H9 (cell line): ENCODE data around the gene TENM3. TPM values are rescaled to one million over a fixed set of nuclear protein-coding genes. Genes with fewer than 3 reads are reported as not detected.

Experiments
- DNase-seq: peaks from one replicate; pipeline ENCODE4 v3.0.0-alpha.2; 2017
- H2AFZ ChIP-seq: one replicate; pipeline ENCODE4 v1.6.1; 2013; ENCODE audit warnings: mild to moderate bottlenecking, low read length, control low read depth, moderate library complexity
- H2AK5ac ChIP-seq: 2 replicates; pipeline ENCODE4 v1.6.1; 2013; ENCODE audit warnings: low read length, control low read depth, mixed read lengths; ENCODE audit not compliant: insufficient read length
- H2BK120ac ChIP-seq: one replicate; pipeline ENCODE4 v1.6.1; 2013; ENCODE audit warnings: low read depth, mild to moderate bottlenecking, low read length, control low read depth, inconsistent platforms; ENCODE audit not compliant: poor library complexity, severe bottlenecking
- H2BK12ac ChIP-seq: 2 replicates; pipeline ENCODE4 v1.6.1; 2013; ENCODE audit warnings: low read length, control low read depth, mixed read lengths, low read depth; ENCODE audit not compliant: insufficient read length
- H2BK15ac ChIP-seq: 2 replicates; pipeline ENCODE4 v1.6.1; 2013; ENCODE audit warnings: low read depth, low read length, control low read depth
- H2BK20ac ChIP-seq: one replicate; pipeline ENCODE4 v1.6.1; 2013; ENCODE audit warnings: low read depth, mild to moderate bottlenecking, low read length, control low read depth, inconsistent platforms; ENCODE audit not compliant: poor library complexity, severe bottlenecking
- H2BK5ac ChIP-seq: 2 replicates; pipeline ENCODE4 v1.6.1; 2013; ENCODE audit warnings: low read length, control low read depth, mixed read lengths; ENCODE audit not compliant: insufficient read length
- H3K14ac ChIP-seq: 2 replicates; pipeline ENCODE4 v1.6.1; 2013; ENCODE audit warnings: low read length, control low read depth; ENCODE audit not compliant: insufficient read depth
- H3K18ac ChIP-seq: 2 replicates; pipeline ENCODE4 v1.6.1; 2013; ENCODE audit warnings: low read depth, mild to moderate bottlenecking, mixed read lengths, low read length, control low read depth; ENCODE audit not compliant: insufficient read length
- H3K23ac ChIP-seq: 2 replicates; pipeline ENCODE4 v1.6.1; 2013; ENCODE audit warnings: low read length, control low read depth, mixed read lengths, low read depth; ENCODE audit not compliant: insufficient read length
- H3K23me2 ChIP-seq: 2 replicates; pipeline ENCODE4 v1.6.1; 2013; ENCODE audit warnings: low read depth, mild to moderate bottlenecking, mixed read lengths, low read length, control low read depth; ENCODE audit not compliant: insufficient read length, poor library complexity, severe bottlenecking
- H3K27ac ChIP-seq: 2 replicates; pipeline ENCODE4 v1.5.1; 2013; ENCODE audit warnings: low read length, control low read depth, mixed read lengths, low read depth; ENCODE audit not compliant: insufficient read length
- H3K27me3 ChIP-seq: 2 replicates; pipeline ENCODE4 v1.6.1; 2013; ENCODE audit warnings: low read length, control low read depth, inconsistent platforms; ENCODE audit not compliant: insufficient read depth
- H3K4ac ChIP-seq: 2 replicates; pipeline ENCODE4 v1.6.1; 2013; ENCODE audit warnings: low read depth, mild to moderate bottlenecking, control low read depth, inconsistent platforms, low read length, moderate library complexity
- H3K4me1 ChIP-seq: 2 replicates; pipeline ENCODE4 v1.6.1; 2013; ENCODE audit warnings: low read length, control low read depth, inconsistent platforms; ENCODE audit not compliant: insufficient read depth
- H3K4me2 ChIP-seq: 2 replicates; pipeline ENCODE4 v1.6.1; 2013; ENCODE audit warnings: low read length, control low read depth, mixed read lengths; ENCODE audit not compliant: insufficient read length, insufficient read depth
- H3K56ac ChIP-seq: 2 replicates; pipeline ENCODE4 v1.6.1; 2013; ENCODE audit warnings: low read depth, mild to moderate bottlenecking, mixed read lengths, low read length, control low read depth; ENCODE audit not compliant: insufficient read length
- H3K79me1 ChIP-seq: 2 replicates; pipeline ENCODE4 v1.6.1; 2013; ENCODE audit warnings: low read depth, mild to moderate bottlenecking, moderate library complexity, low read length, control low read depth, inconsistent platforms; ENCODE audit not compliant: insufficient read depth, poor library complexity, severe bottlenecking
- H3K79me2 ChIP-seq: 2 replicates; pipeline ENCODE4 v1.6.1; 2013; ENCODE audit warnings: low read length, control low read depth, inconsistent platforms; ENCODE audit not compliant: insufficient read depth
- H3K9ac ChIP-seq: 2 replicates; pipeline ENCODE4 v1.6.1; 2013; ENCODE audit warnings: low read length, control low read depth, mixed read lengths; ENCODE audit not compliant: insufficient read length; ENCODE audit errors: extremely low read depth
- H3K9me3 ChIP-seq: one replicate; pipeline ENCODE4 v1.6.1; 2013; ENCODE audit warnings: low read depth, low read length, inconsistent platforms; ENCODE audit not compliant: control insufficient read depth
- H3T11ph ChIP-seq: one replicate; pipeline ENCODE4 v1.6.1; 2013; ENCODE audit warnings: mild to moderate bottlenecking, low read length, control low read depth, inconsistent platforms
- H4K20me1 ChIP-seq: one replicate; pipeline ENCODE4 v1.6.1; 2013; ENCODE audit not compliant: control insufficient read depth, insufficient read length, insufficient read depth
- H4K5ac ChIP-seq: 2 replicates; pipeline ENCODE4 v1.6.1; 2013; ENCODE audit warnings: low read depth, mild to moderate bottlenecking, mixed read lengths, low read length, control low read depth; ENCODE audit not compliant: insufficient read length
- H4K8ac ChIP-seq: replicated peaks from 2 replicates; pipeline ENCODE4 v1.6.1; 2013; ENCODE audit warnings: low read length, control low read depth, mixed read lengths, low read depth; ENCODE audit not compliant: insufficient read length
- H4K91ac ChIP-seq: 2 replicates; pipeline ENCODE4 v1.6.1; 2013; ENCODE audit warnings: low read depth, mild to moderate bottlenecking, moderate library complexity, mixed read lengths, low read length, control low read depth; ENCODE audit not compliant: insufficient read length
- H3K27ac Mint-ChIP-seq, 3 experiments: 2 replicates in 2 of 3; 3 replicates in 1 of 3; pipeline ENCODE4 v1.8.0; 2020 to 2021; ENCODE audit warnings: mixed read lengths in 3 of 3, mild to moderate bottlenecking in 1 of 3, moderate library complexity in 1 of 3
- H3K27me3 Mint-ChIP-seq: 2 replicates; pipeline ENCODE4 v1.8.0; 2021; ENCODE audit warnings: low read depth, mild to moderate bottlenecking, moderate library complexity, mixed read lengths
- H3K36me3 Mint-ChIP-seq, 3 experiments: 2 replicates in 2 of 3; 3 replicates in 1 of 3; pipeline ENCODE4 v1.8.0; 2020 to 2021; ENCODE audit warnings: low read depth in 3 of 3, mixed read lengths in 3 of 3; ENCODE audit not compliant: insufficient read depth in 1 of 3
- H3K4me1 Mint-ChIP-seq, 2 experiments: 2 replicates each; pipeline ENCODE4 v1.8.0; 2020; ENCODE audit warnings: mixed read lengths in 2 of 2
- H3K4me3 Mint-ChIP-seq, 2 experiments: 2 replicates in 1 of 2; 3 replicates in 1 of 2; pipeline ENCODE4 v1.8.0; 2020 to 2021; ENCODE audit warnings: mild to moderate bottlenecking in 2 of 2, mixed read lengths in 2 of 2, moderate library complexity in 1 of 2
- H3K9me3 Mint-ChIP-seq, 2 experiments: 2 replicates in 1 of 2; 3 replicates in 1 of 2; pipeline ENCODE4 v1.8.0; 2020; ENCODE audit warnings: mild to moderate bottlenecking in 2 of 2, mixed read lengths in 2 of 2, moderate library complexity in 1 of 2
- WGBS: extraction: QIAGEN DNeasy Blood & Tissue Kit; methylation state at CpG from one replicate; pipeline ENCODE4 v1.1.7; 2013; ENCODE audit warnings: missing lambda C conversion rate, low lambda C conversion rate, mixed read lengths; ENCODE audit not compliant: insufficient read length; ENCODE audit errors: extremely low coverage; 5-methylcytosine and 5-hydroxymethylcytosine counted together
- total RNA-seq: library from RNA; stranded (reverse); gene quantifications from 2 replicates; pipeline ENCODE4 v1.2.1, GENCODE V29; 2021
- TF ChIP-seq, protein P1 (sequence below): fragments of 200-600 bp; sonication (generic); conservative IDR thresholded peaks from 3 replicates; pipeline ENCODE4 v1.8.0; 2021; ENCODE audit warnings: antibody characterized with exemption, mild to moderate bottlenecking

The TENM3 gene
- total RNA-seq, 1 experiment from 2014 or later = 49.6 TPM

- Histone ChIP-seq H2AFZ (no peak overlapping the region), H3K23me2 (peaks cover 2% of the 10 kb centered on the region), H3K79me2 (peaks cover 3% of the 10 kb centered on the region; the same call in 1 of the 2 replicates), H2AK5ac (no peak overlapping the region), H3K23ac (no peak overlapping the region), H3T11ph (no peak overlapping the region), H2BK20ac (no peak overlapping the region), H3K56ac (no peak overlapping the region), H3K4me2 (peak overlapping the region; percentile 12), H3K4me1 (peaks cover 12% of the 10 kb centered on the region; the same call in 1 of the 2 replicates), H3K18ac (no peak overlapping the region), H3K4ac (no peak overlapping the region), H4K91ac (no peak overlapping the region), H2BK12ac (no peak overlapping the region), H4K8ac (no peak overlapping the region), H3K9me3 (no peaks in the 10 kb centered on the region), H3K9ac (no peak overlapping the region), H2BK15ac (no peak overlapping the region), H3K27ac (peak overlapping the region; percentile 86), H2BK5ac (no peak overlapping the region), H3K79me1 (no peaks in the 10 kb centered on the region), H4K5ac (no peak overlapping the region), H3K27me3 (no peaks in the 10 kb centered on the region), H4K20me1 (no peaks in the 10 kb centered on the region), H2BK120ac (no peak overlapping the region), H3K14ac (no peak overlapping the region)
- Mint-ChIP-seq H3K27ac (peak overlapping the region; percentile 89 to 98 (median 93)), H3K4me1 (peaks cover 60 to 65% of the 10 kb centered on the region in 2 experiments), H3K4me3 (peak overlapping the region; percentile 32 to 62), H3K27me3 (no peaks in the 10 kb centered on the region), H3K36me3 (peaks cover 0 to 3% (median 0%) of the 10 kb centered on the region in 3 experiments; a peak in 1 of 7 replicates), H3K9me3 (no peaks in the 10 kb centered on the region; a peak in 1 of 5 replicates)
- TF ChIP-seq, protein P1, sequence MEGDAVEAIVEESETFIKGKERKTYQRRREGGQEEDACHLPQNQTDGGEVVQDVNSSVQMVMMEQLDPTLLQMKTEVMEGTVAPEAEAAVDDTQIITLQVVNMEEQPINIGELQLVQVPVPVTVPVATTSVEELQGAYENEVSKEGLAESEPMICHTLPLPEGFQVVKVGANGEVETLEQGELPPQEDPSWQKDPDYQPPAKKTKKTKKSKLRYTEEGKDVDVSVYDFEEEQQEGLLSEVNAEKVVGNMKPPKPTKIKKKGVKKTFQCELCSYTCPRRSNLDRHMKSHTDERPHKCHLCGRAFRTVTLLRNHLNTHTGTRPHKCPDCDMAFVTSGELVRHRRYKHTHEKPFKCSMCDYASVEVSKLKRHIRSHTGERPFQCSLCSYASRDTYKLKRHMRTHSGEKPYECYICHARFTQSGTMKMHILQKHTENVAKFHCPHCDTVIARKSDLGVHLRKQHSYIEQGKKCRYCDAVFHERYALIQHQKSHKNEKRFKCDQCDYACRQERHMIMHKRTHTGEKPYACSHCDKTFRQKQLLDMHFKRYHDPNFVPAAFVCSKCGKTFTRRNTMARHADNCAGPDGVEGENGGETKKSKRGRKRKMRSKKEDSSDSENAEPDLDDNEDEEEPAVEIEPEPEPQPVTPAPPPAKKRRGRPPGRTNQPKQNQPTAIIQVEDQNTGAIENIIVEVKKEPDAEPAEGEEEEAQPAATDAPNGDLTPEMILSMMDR = peak; percentile 37; the same call in 2 of the 3 replicates
- WGBS = no CpG with 5 or more reads among the region's 4 CpGs
- peak; percentile 88 for DNase-seq
These were observed 317.2 kb downstream of the TENM3 start for GRCh38 chr4:182560358-182560757.
